Suprapubic skin (tissue), 4 donors: ENCODE data around the gene SDSL.

Experiments
- CTCF ChIP-seq, 2 donors: fragments of 200-600 bp in 1 of 2; fragments of 450-650 bp in 1 of 2; sonication (generic) in 1 of 2; IDR thresholded peaks; one replicate each; pipeline ENCODE4 v1.5.1; 2016 to 2019; ENCODE audit warnings: antibody characterized with exemption in 2 of 2, mild to moderate bottlenecking in 1 of 2, moderate library complexity in 1 of 2
- EP300 ChIP-seq: sonication (generic); formaldehyde crosslinking; IDR thresholded peaks from one replicate; pipeline ENCODE4 v1.6.1; 2017; ENCODE audit warnings: antibody characterized with exemption
- POLR2A ChIP-seq, 2 donors: fragments of 450-650 bp; IDR thresholded peaks; one replicate each; pipeline ENCODE4 v1.6.1; 2017; ENCODE audit warnings: antibody characterized with exemption in 2 of 2, mild to moderate bottlenecking in 2 of 2, moderate library complexity in 2 of 2
- POLR2AphosphoS5 ChIP-seq, 3 donors: sonication (generic); formaldehyde crosslinking; IDR thresholded peaks; one replicate each; pipeline ENCODE4 v1.6.1; 2017; ENCODE audit warnings: antibody characterized with exemption in 3 of 3

- TF ChIP-seq CTCF (IDR thresholded peaks at IDR 0.05) (no peak), EP300 (no peak), POLR2AphosphoS5 (IDR thresholded peaks at IDR 0.05) (no peak), POLR2A (IDR thresholded peaks at IDR 0.05) (no peak)
Measured at GRCh38 chr12:113428482-113428881, 6.3 kb downstream of the SDSL start.
